H1 (cell line): ENCODE results near the gene GCSAML. TPM values are rescaled to one million over a fixed set of nuclear protein-coding genes. Genes with fewer than 3 reads are reported as not detected.

ENCODE experiments used
- CTCF ChIA-PET: fragments of 300-600 bp; sonication (Branson Sonifier 250); formaldehyde crosslinking; loops from one replicate; lab custom pipeline; 2021; ENCODE audit not compliant: partially characterized antibody; lab: Charles Lee
- POLR2A ChIA-PET: fragments of 300-600 bp; sonication (Branson Sonifier 250); formaldehyde crosslinking; loops from one replicate; lab custom pipeline; 2021; ENCODE audit warnings: inconsistent platforms; ENCODE audit not compliant: partially characterized antibody; lab: Charles Lee
- DNase-seq, 2 experiments: peaks; one replicate each; pipeline versions ENCODE4 v3.0.0 to v3.0.0-alpha.2; 2010 to 2022; ENCODE audit warnings: low spot score in 2 of 2, low read depth in 1 of 2, mixed read lengths in 1 of 2
- FAIRE-seq: peaks from 2 replicates; lab custom pipeline; 2011; peaks lifted over from hg19 to GRCh38; lab: Jason Lieb, UNC
- H2AFZ ChIP-seq: 2 replicates; pipeline ENCODE4 v1.8.1; 2012; ENCODE audit warnings: low read length, inconsistent platforms
- H2AK5ac ChIP-seq: 2 replicates; pipeline ENCODE4 v1.6.1; 2013; ENCODE audit warnings: low read depth, low read length
- H2BK120ac ChIP-seq: replicated peaks from 2 replicates; pipeline ENCODE3; 2013; ENCODE audit warnings: low read depth, low read length, inconsistent platforms
- H2BK12ac ChIP-seq: 2 replicates; pipeline ENCODE4 v1.6.1; 2013; ENCODE audit warnings: low read depth, low read length
- H2BK15ac ChIP-seq: 2 replicates; pipeline ENCODE4 v1.6.1; 2013; ENCODE audit warnings: low read length
- H2BK20ac ChIP-seq: 2 replicates; pipeline ENCODE4 v1.6.1; 2013; ENCODE audit warnings: low read length
- H2BK5ac ChIP-seq: 2 replicates; pipeline ENCODE4 v1.6.1; 2013; ENCODE audit warnings: low read depth, low read length
- H3K14ac ChIP-seq: 2 replicates; pipeline ENCODE4 v1.6.1; 2013; ENCODE audit warnings: inconsistent platforms; ENCODE audit not compliant: insufficient read length
- H3K18ac ChIP-seq: 2 replicates; pipeline ENCODE4 v1.6.1; 2013; ENCODE audit warnings: low read length; ENCODE audit errors: extremely low read depth
- H3K23ac ChIP-seq: 2 replicates; pipeline ENCODE4 v1.6.1; 2013; ENCODE audit warnings: inconsistent platforms; ENCODE audit not compliant: insufficient read length
- H3K23me2 ChIP-seq: 2 replicates; pipeline ENCODE4 v1.6.1; 2013; ENCODE audit warnings: low read depth, low read length
- H3K27ac ChIP-seq: 2 replicates; pipeline ENCODE4 v1.6.1; 2011; ENCODE audit warnings: low read depth, low read length, inconsistent platforms
- H3K27me3 ChIP-seq, 4 experiments: replicated peaks in 1 of 4; 1 replicate in 1 of 4; 2 replicates in 3 of 4; pipeline versions ENCODE4 v1.6.1 to v1.8.1; 2011 to 2013; ENCODE audit warnings: low read length in 3 of 4, mild to moderate bottlenecking in 3 of 4, inconsistent platforms in 2 of 4, mixed read lengths in 2 of 4, moderate library complexity in 1 of 4; ENCODE audit not compliant: control insufficient read depth in 3 of 4, insufficient read depth in 3 of 4; ENCODE audit errors: extremely low read depth in 1 of 4
- H3K36me3 ChIP-seq, 4 experiments: 2 replicates each; pipeline versions ENCODE4 v1.6.1 to v1.8.1; 2011 to 2013; ENCODE audit warnings: mild to moderate bottlenecking in 4 of 4, low read length in 3 of 4, moderate library complexity in 2 of 4, control low read depth in 1 of 4, inconsistent platforms in 1 of 4; ENCODE audit not compliant: insufficient read depth in 4 of 4, control insufficient read depth in 2 of 4
- H3K4ac ChIP-seq: replicated peaks from 2 replicates; pipeline ENCODE3; 2013; ENCODE audit warnings: low read length, low read depth, mixed read lengths, inconsistent platforms; ENCODE audit not compliant: insufficient read length
- H3K4me1 ChIP-seq, 4 experiments: replicated peaks in 1 of 4; 1 replicate in 1 of 4; 2 replicates in 3 of 4; pipeline versions ENCODE4 v1.6.1 to v1.8.1; 2011 to 2013; ENCODE audit warnings: low read length in 3 of 4, inconsistent platforms in 2 of 4, mixed read lengths in 1 of 4; ENCODE audit not compliant: insufficient read depth in 4 of 4, control insufficient read depth in 3 of 4
- H3K4me2 ChIP-seq, 2 experiments: 2 replicates each; pipeline versions ENCODE4 v1.6.1 to v1.8.1; 2011 to 2013; ENCODE audit warnings: low read depth in 2 of 2, low read length in 2 of 2, control low read depth in 1 of 2, inconsistent platforms in 1 of 2, mild to moderate bottlenecking in 1 of 2; ENCODE audit not compliant: insufficient read depth in 1 of 2
- H3K4me3 ChIP-seq, 4 experiments: fragments of 200-600, 300-600 bp in 1 of 4; sonication (generic), shearing (Covaris generic), sonication (Bioruptor Twin) in 1 of 4; 2 replicates each; pipeline versions ENCODE4 v1.5.1 to v1.8.1; 2011 to 2016; ENCODE audit warnings: low read length in 4 of 4, low read depth in 3 of 4, control low read depth in 2 of 4, inconsistent platforms in 2 of 4, mild to moderate bottlenecking in 2 of 4, mixed read lengths in 1 of 4, moderate library complexity in 1 of 4; ENCODE audit not compliant: insufficient read depth in 2 of 4; ENCODE audit errors: extremely low read depth in 1 of 4
- H3K56ac ChIP-seq: replicated peaks from 2 replicates; pipeline ENCODE3; 2013; ENCODE audit warnings: low read depth, mild to moderate bottlenecking, mixed read lengths, low read length, inconsistent platforms; ENCODE audit not compliant: insufficient read length
- H3K79me1 ChIP-seq: 2 replicates; pipeline ENCODE4 v1.6.1; 2013; ENCODE audit warnings: low read depth, low read length, control low read depth
- H3K79me2 ChIP-seq, 2 experiments: 2 replicates each; pipeline versions ENCODE4 v1.6.1 to v1.8.1; 2012 to 2013; ENCODE audit warnings: low read length in 2 of 2, mild to moderate bottlenecking in 2 of 2, inconsistent platforms in 1 of 2; ENCODE audit not compliant: insufficient read depth in 2 of 2, control insufficient read depth in 1 of 2
- H3K9ac ChIP-seq, 4 experiments: replicated peaks in 1 of 4; 1 replicate in 1 of 4; 2 replicates in 3 of 4; pipeline versions ENCODE4 v1.6.1 to v1.8.1; 2011 to 2013; ENCODE audit warnings: low read depth in 3 of 4, low read length in 3 of 4, control low read depth in 2 of 4, mild to moderate bottlenecking in 2 of 4, moderate library complexity in 2 of 4, inconsistent platforms in 1 of 4; ENCODE audit errors: extremely low read depth in 1 of 4
- H3K9me3 ChIP-seq, 2 experiments: 2 replicates each; pipeline versions ENCODE4 v1.6.1 to v1.8.1; 2012 to 2013; ENCODE audit warnings: mild to moderate bottlenecking in 2 of 2, moderate library complexity in 2 of 2, control low read depth in 1 of 2, inconsistent platforms in 1 of 2, low read depth in 1 of 2, low read length in 1 of 2, mixed read lengths in 1 of 2; ENCODE audit not compliant: insufficient read depth in 2 of 2
- H4K20me1 ChIP-seq, 2 experiments: replicated peaks in 1 of 2; 2 replicates each; pipeline versions ENCODE3 to v1.8.1; 2011 to 2013; ENCODE audit warnings: inconsistent platforms in 2 of 2, low read length in 2 of 2, mild to moderate bottlenecking in 1 of 2; ENCODE audit not compliant: insufficient read depth in 2 of 2, control insufficient read depth in 1 of 2
- H4K5ac ChIP-seq: 2 replicates; pipeline ENCODE4 v1.6.1; 2013; ENCODE audit warnings: low read length, low read depth, mixed read lengths, inconsistent platforms; ENCODE audit not compliant: insufficient read length
- H4K8ac ChIP-seq: 2 replicates; pipeline ENCODE4 v1.8.0; 2013; ENCODE audit warnings: mild to moderate bottlenecking, moderate library complexity, low read length, inconsistent platforms; ENCODE audit not compliant: insufficient read depth; ENCODE audit errors: extremely low read depth
- H4K91ac ChIP-seq: replicated peaks from 2 replicates; pipeline ENCODE3; 2013; ENCODE audit warnings: low read length, mixed read lengths, inconsistent platforms; ENCODE audit not compliant: insufficient read length
- CBX8 ChIP-seq: fragments of 300-800, 300-1000 bp; sonication (generic); IDR thresholded peaks from 2 replicates; pipeline ENCODE4 v1.7.1; 2016; ENCODE audit warnings: low read depth, low read length, borderline replicate concordance
- CHD1 ChIP-seq: IDR thresholded peaks from 2 replicates; pipeline ENCODE4 v1.6.1; 2012; ENCODE audit warnings: low read depth, low read length, improper control_type of control experiment
- GABPA ChIP-seq: IDR thresholded peaks from 2 replicates; pipeline ENCODE4 v1.6.1; 2011; ENCODE audit warnings: mild to moderate bottlenecking, low read length, moderate library complexity, borderline replicate concordance; ENCODE audit not compliant: insufficient read depth
- GTF2F1 ChIP-seq: IDR thresholded peaks from 2 replicates; pipeline ENCODE4 v1.6.1; 2012; ENCODE audit warnings: low read depth, low read length, improper control_type of control experiment, borderline replicate concordance
- JUND ChIP-seq: IDR thresholded peaks from 2 replicates; pipeline ENCODE4 v1.6.1; 2011; ENCODE audit warnings: mild to moderate bottlenecking, improper control_type of control experiment, low read length
- KDM1A ChIP-seq: fragments of 200-600, 300-600 bp; sonication (generic); IDR thresholded peaks from 2 replicates; pipeline ENCODE4 v1.7.1; 2016; ENCODE audit warnings: mild to moderate bottlenecking, low read length, borderline replicate concordance
- POLR2A ChIP-seq, 2 experiments: IDR thresholded peaks; 1 replicate in 1 of 2; 2 replicates in 1 of 2; pipeline ENCODE4 v1.6.1; 2011; ENCODE audit warnings: low read depth in 2 of 2, low read length in 2 of 2, mild to moderate bottlenecking in 2 of 2; ENCODE audit errors: control extremely low read depth in 1 of 2
- POU5F1 ChIP-seq: IDR thresholded peaks from 2 replicates; pipeline ENCODE4 v1.6.1; 2011; ENCODE audit warnings: low read depth, mild to moderate bottlenecking, low read length, moderate library complexity
- SIN3A ChIP-seq, 2 experiments: IDR thresholded peaks in 1 of 2; conservative IDR thresholded peaks in 1 of 2; 2 replicates each; pipeline ENCODE4 v1.6.1; 2011 to 2012; ENCODE audit warnings: low read length in 2 of 2, improper control_type of control experiment in 1 of 2, low read depth in 1 of 2, mild to moderate bottlenecking in 1 of 2
- SIX5 ChIP-seq: IDR thresholded peaks from 2 replicates; pipeline ENCODE4 v1.6.1; 2011; ENCODE audit warnings: mild to moderate bottlenecking, low read depth, low read length
- SRF ChIP-seq: IDR thresholded peaks from 2 replicates; pipeline ENCODE4 v1.6.1; 2011; ENCODE audit warnings: mild to moderate bottlenecking, low read depth, low read length, moderate library complexity
- TAF7 ChIP-seq: optimal IDR thresholded peaks from 2 replicates; pipeline ENCODE3; 2011; ENCODE audit warnings: low read depth, mild to moderate bottlenecking, inconsistent platforms, low read length, moderate library complexity, borderline replicate concordance
- YY1 ChIP-seq: IDR thresholded peaks from 2 replicates; pipeline ENCODE4 v1.6.1; 2011; ENCODE audit warnings: low read depth, mild to moderate bottlenecking, low read length
- WGBS, 2 experiments: shearing (Covaris generic) in 1 of 2; methylation state at CpG; one replicate each; pipeline versions ENCODE4 v1.1.6 to v1.1.7; 2013 to 2015; ENCODE audit warnings: low lambda C conversion rate in 2 of 2, mixed read lengths in 2 of 2, inconsistent platforms in 1 of 2, low coverage in 1 of 2, missing lambda C conversion rate in 1 of 2; ENCODE audit not compliant: insufficient replicate concordance in 2 of 2, insufficient coverage in 1 of 2, insufficient read length in 1 of 2; ENCODE audit errors: extremely low coverage in 1 of 2, missing lambda C conversion rate in 1 of 2; 5-methylcytosine and 5-hydroxymethylcytosine counted together
- polyA plus RNA-seq, 7 experiments: library from polyadenylated mRNA; depleted of rRNA in 3 of 7; stranded (reverse) in 5 of 7; unstranded in 2 of 7; fragments of >200 nt in 5 of 7; fragments of 200-250 nt in 2 of 7; gene quantifications; 1 replicate in 5 of 7; 2 replicates in 1 of 7; 4 replicates in 1 of 7; pipeline versions ENCODE4 v1.2.1 to v1.2.3, GENCODE V29; 2011 to 2013; ENCODE audit warnings: missing spikeins in 2 of 7, mixed read lengths in 2 of 7
- total RNA-seq: library from RNA; stranded (reverse); fragmentation: NEBNext Ultra II Directional; extraction: Animal tissue kit (Norgen Biotek cat#: 25700); gene quantifications from 2 replicates; pipeline ENCODE4 v1.2.1, GENCODE V29; 2021
- TF ChIP-seq, protein P1 (sequence below): IDR thresholded peaks from 2 replicates; pipeline ENCODE4 v1.6.1; 2011; ENCODE audit warnings: low read depth, mild to moderate bottlenecking, low read length; ENCODE audit not compliant: insufficient read depth

Gene GCSAML
- total and polyA plus RNA-seq, 2 of the 8 experiments (the other 6 are each of a cell fraction or from before 2014, with no cell fraction given), result not detected

DNA sequence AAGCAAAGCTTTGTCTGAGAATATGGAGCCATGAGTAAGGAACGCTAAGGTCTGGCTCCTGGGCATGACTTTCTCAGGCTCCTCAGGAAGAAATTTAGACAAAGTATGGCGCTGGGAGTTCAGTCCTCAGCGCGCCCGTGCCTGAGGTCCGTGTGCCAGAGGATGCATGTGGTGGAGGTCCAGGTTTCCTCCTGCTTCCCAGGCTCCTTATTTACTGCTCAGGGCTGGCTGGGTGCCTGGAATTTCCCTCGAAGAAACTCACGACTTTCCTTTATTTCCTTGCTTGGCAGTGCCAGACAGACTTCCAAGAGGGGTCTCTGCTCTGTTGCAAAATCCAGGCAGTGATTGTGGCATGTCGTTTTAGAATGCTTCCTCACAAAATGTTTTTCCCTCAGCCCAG is 13.3 kb downstream of the GCSAML start:
- Histone ChIP-seq H4K20me1 (no peaks in the 10 kb centered on the region), H3K56ac (no peak overlapping the region), H3K23me2 (no peaks in the 10 kb centered on the region), H3K9ac (no peak overlapping the region), H3K79me2 (no peaks in the 10 kb centered on the region), H3K4me3 (no peak overlapping the region), H3K18ac (no peak overlapping the region), H2AFZ (peak overlapping the region; percentile 83; the same call in 1 of the 2 replicates), H2BK12ac (no peak overlapping the region), H3K14ac (no peak overlapping the region), H3K4me1 (peaks cover 0 to 4% (median 0%) of the 10 kb centered on the region in 4 experiments; a peak in 2 of 7 replicates), H2BK5ac (no peak overlapping the region), H3K23ac (no peak overlapping the region), H3K4ac (no peak overlapping the region), H3K79me1 (no peaks in the 10 kb centered on the region), H3K27me3 (no peaks in the 10 kb centered on the region), H3K27ac (no peak overlapping the region), H4K91ac (no peak overlapping the region), H2AK5ac (0 out of 2 replicates have a peak overlapping the region, but pooled peaks have one; percentile 39), H3K36me3 (no peaks in the 10 kb centered on the region), H3K9me3 (peaks cover 2 to 31% of the 10 kb centered on the region in 2 experiments; a peak in 3 of 4 replicates), H2BK120ac (no peak overlapping the region), H3K4me2 (no peak overlapping the region), H4K5ac (no peak overlapping the region), H2BK15ac (no peak overlapping the region; the same call in 1 of the 2 replicates), H4K8ac (no peak overlapping the region; the same call in 1 of the 2 replicates), H2BK20ac (no peak overlapping the region)
- no peak for DNase-seq
- POLR2A ChIA-PET, result no interaction called here
- CTCF ChIA-PET, result interaction anchor here (0.6 to 1.5 kb wide), 3 partner anchors 14 to 119 kb away, joined by 3 read pairs; no protein-coding TSS in a partner anchor
- 86% methylated on average over 9 of the region's 9 CpGs; no CpG with 5 or more reads in 1 of the 2 experiments for WGBS, 2 experiments
- FAIRE-seq, result no peak
- TF ChIP-seq SIN3A (conservative IDR thresholded peaks at IDR 0.05 in 1 of 2, IDR thresholded peaks at IDR 0.05 in 1 of 2; ENCODE audit: low read depth in 1 of 2, low read length in 2 of 2) (no peak), GABPA (no peak), POLR2A (IDR thresholded peaks at IDR 0.05; ENCODE audit: control extremely low read depth in 1 of 2, low read depth in 2 of 2, low read length in 2 of 2) (no peak), CBX8 (no peak), SIX5 (no peak), YY1 (no peak), KDM1A (no peak), CHD1 (no peak), POU5F1 (no peak), SRF (no peak), TAF7 (no peak), GTF2F1 (no peak), JUND (no peak)
- TF ChIP-seq, protein P1, sequence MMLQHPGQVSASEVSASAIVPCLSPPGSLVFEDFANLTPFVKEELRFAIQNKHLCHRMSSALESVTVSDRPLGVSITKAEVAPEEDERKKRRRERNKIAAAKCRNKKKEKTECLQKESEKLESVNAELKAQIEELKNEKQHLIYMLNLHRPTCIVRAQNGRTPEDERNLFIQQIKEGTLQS, result no peak
